ENCODE measurements around the gene TMEM60. TPM values are rescaled to one million over a fixed set of nuclear protein-coding genes. Genes with fewer than 3 reads are reported as not detected.
"Not testable (repeated sequence)": the region's sequence is repeated elsewhere in the genome, so short reads cannot be mapped to it uniquely, and the experiment has no call there.

Gene TMEM60
- total and polyA plus RNA-seq, 12 donors = 4.7 to 15.6 (median 7.9) TPM

GRCh38 chr7:77838929-77839491, 40.8 kb upstream of the TMEM60 start:
- DNase-seq (no peak), ATAC-seq (peak in 3 of 8 donors; percentile 15 to 49 (median 25))
- Histone ChIP-seq H3K27ac (no peak overlapping the region), H3K36me3 (no peaks in the 10 kb centered on the region), H3K4me3 (no peak overlapping the region), H3K9me3 (no peaks in the 10 kb centered on the region), H3K4me1 (peaks cover 2 to 40% (median 18%) of the 10 kb centered on the region in 9 donors), H3K27me3 (no peaks in the 10 kb centered on the region)
- intact Hi-C loops (cut with DNase I) = no loop called here
- no peak for TF ChIP-seq CTCF (IDR thresholded peaks at IDR 0.05)
- WGBS, 2 donors = 50 to 51% methylated on average over 3 of the region's 3 CpGs

GRCh38 chr7:77837966-77838365, 39.7 kb upstream of the TMEM60 start:
- H3K27ac ChIP-seq = no peak overlapping the region

GRCh38 chr7:77837275-77837674, 39.0 kb upstream of the TMEM60 start:
- intact Hi-C loops (cut with DNase I) = no loop called here
- WGBS, 2 donors = 25 to 34% methylated on average over 2 of the region's 2 CpGs
- ATAC-seq = peak in 2 of 8 donors; percentile 54 to 70
- H3K4me1 ChIP-seq = peaks cover 2 to 42% (median 21%) of the 10 kb centered on the region in 9 donors
- H3K27me3 ChIP-seq = no peaks in the 10 kb centered on the region
- no peak overlapping the region for H3K27ac ChIP-seq
- H3K36me3 ChIP-seq = no peaks in the 10 kb centered on the region
- H3K4me3 ChIP-seq = no peak overlapping the region
- DNase-seq = no peak
- no peak for TF ChIP-seq CTCF (IDR thresholded peaks at IDR 0.05)
- H3K9me3 ChIP-seq = no peaks in the 10 kb centered on the region

More at GRCh38 chr7:77837966-77838365, 39.7 kb upstream of the TMEM60 start:
- no peak overlapping the region for H3K4me3 ChIP-seq
- intact Hi-C loops (cut with DNase I) = no loop called here
- no peak for TF ChIP-seq CTCF (IDR thresholded peaks at IDR 0.05)
- no peaks in the 10 kb centered on the region for H3K36me3 ChIP-seq
- no peaks in the 10 kb centered on the region for H3K27me3 ChIP-seq
- H3K9me3 ChIP-seq = no peaks in the 10 kb centered on the region
- WGBS, 2 donors = 72 to 74% methylated on average over 1 of the region's 1 CpG
- H3K4me1 ChIP-seq = peaks cover 2 to 42% (median 21%) of the 10 kb centered on the region in 9 donors
- no peak for ATAC-seq
- DNase-seq = no peak

- H3K4me3 ChIP-seq; intact Hi-C loops (cut with DNase I); H3K27ac ChIP-seq; ATAC-seq; DNase-seq; H3K27me3 ChIP-seq; H3K9me3 ChIP-seq; H3K36me3 ChIP-seq: not testable (repeated sequence)
- H3K4me1 ChIP-seq = peaks cover 2 to 42% (median 21%) of the 10 kb centered on the region in 9 donors
- WGBS, 2 donors = 96 to 98% methylated on average over 2 of the region's 2 CpGs
Measured at GRCh38 chr7:77836425-77836824, 38.2 kb upstream of the TMEM60 start.

- intact Hi-C loops (cut with DNase I) = no loop called here
- H3K4me1 ChIP-seq = peaks cover 2 to 37% (median 21%) of the 10 kb centered on the region in 9 donors
- DNase-seq = no peak
- TF ChIP-seq CTCF (IDR thresholded peaks at IDR 0.05) = no peak
- ATAC-seq = no peak
- H3K4me3 ChIP-seq = no peak overlapping the region
- no peaks in the 10 kb centered on the region for H3K27me3 ChIP-seq
- no peaks in the 10 kb centered on the region for H3K36me3 ChIP-seq
- H3K9me3 ChIP-seq = no peaks in the 10 kb centered on the region
- 97 to 98% methylated on average over 1 of the region's 1 CpG for WGBS, 2 donors
- H3K27ac ChIP-seq = no peak overlapping the region
Measured at GRCh38 chr7:77833136-77833535, 34.9 kb upstream of the TMEM60 start.

Data from heart right ventricle (tissue), 16 donors.